ENCODE data around the gene PEAR1. TPM values are rescaled to one million over a fixed set of nuclear protein-coding genes. Genes with fewer than 3 reads are reported as not detected.

Gene PEAR1
- total RNA-seq, 1 experiment from 2014 or later, result 0.39 TPM

- no peaks in the 10 kb centered on the region for H3K4me1 Mint-ChIP-seq
- no peak overlapping the region for H3K4me3 Mint-ChIP-seq
- peak overlapping the region in 2 of 3 experiments; percentile 32 to 82; a peak in 4 of 7 replicates for H3K27ac Mint-ChIP-seq
- no peak overlapping the region for H3T11ph ChIP-seq (ENCODE audit: low read length)
- H3K56ac ChIP-seq (ENCODE audit: insufficient read length, low read depth, low read length), result no peak overlapping the region
- H2BK120ac ChIP-seq (ENCODE audit: low read depth, low read length, poor library complexity, severe bottlenecking), result no peak overlapping the region
- no peaks in the 10 kb centered on the region for H3K23me2 ChIP-seq (ENCODE audit: insufficient read length, low read depth, low read length, poor library complexity, severe bottlenecking)
- no peak overlapping the region for H4K5ac ChIP-seq (ENCODE audit: insufficient read length, low read depth, low read length)
- H2BK15ac ChIP-seq (ENCODE audit: low read depth, low read length), result no peak overlapping the region
- no peaks in the 10 kb centered on the region for H3K79me1 ChIP-seq (ENCODE audit: insufficient read depth, low read depth, low read length, poor library complexity, severe bottlenecking)
- no peak overlapping the region for H2BK20ac ChIP-seq (ENCODE audit: low read depth, low read length, poor library complexity, severe bottlenecking)
- no peak overlapping the region for H2BK12ac ChIP-seq (ENCODE audit: insufficient read length, low read depth, low read length)
- no peaks in the 10 kb centered on the region for H3K9me3 Mint-ChIP-seq
- no peaks in the 10 kb centered on the region for H3K9me3 ChIP-seq (ENCODE audit: control insufficient read depth, low read depth, low read length)
- no peaks in the 10 kb centered on the region for H3K27me3 ChIP-seq (ENCODE audit: insufficient read depth, low read length)
- H3K4me1 ChIP-seq (ENCODE audit: insufficient read depth, low read length), result no peaks in the 10 kb centered on the region
- peaks cover 12 to 85% (median 65%) of the 10 kb centered on the region in 3 experiments; a peak in 6 of 7 replicates for H3K36me3 Mint-ChIP-seq (ENCODE audit: insufficient read depth in 1 of 3, low read depth in 3 of 3)
- H3K18ac ChIP-seq (ENCODE audit: insufficient read length, low read depth, low read length), result no peak overlapping the region
- H3K9ac ChIP-seq (ENCODE audit: extremely low read depth, insufficient read length, low read length), result no peak overlapping the region
- no peak overlapping the region for H4K91ac ChIP-seq (ENCODE audit: insufficient read length, low read depth, low read length)
- DNase-seq, result no peak
- no peaks in the 10 kb centered on the region for H3K27me3 Mint-ChIP-seq (ENCODE audit: low read depth)
- no peak overlapping the region for H3K23ac ChIP-seq (ENCODE audit: insufficient read length, low read depth, low read length)
- H3K4me2 ChIP-seq (ENCODE audit: insufficient read depth, insufficient read length, low read length), result no peak overlapping the region
- H4K20me1 ChIP-seq (ENCODE audit: control insufficient read depth, insufficient read depth, insufficient read length), result no peaks in the 10 kb centered on the region
- H3K14ac ChIP-seq (ENCODE audit: insufficient read depth, low read length), result no peak overlapping the region
- no peak for TF ChIP-seq CTCF (conservative IDR thresholded peaks at IDR 0.05)
- H4K8ac ChIP-seq (replicated peaks; ENCODE audit: insufficient read length, low read depth, low read length), result no peak overlapping the region
- no peak overlapping the region for H3K27ac ChIP-seq (ENCODE audit: insufficient read length, low read depth, low read length)
- no peak overlapping the region for H2AK5ac ChIP-seq (ENCODE audit: insufficient read length, low read length)
- no peaks in the 10 kb centered on the region for H3K79me2 ChIP-seq (ENCODE audit: insufficient read depth, low read length)
- no peak overlapping the region for H3K4ac ChIP-seq (ENCODE audit: low read depth, low read length)
- WGBS (ENCODE audit: extremely low coverage, insufficient read length, low lambda C conversion rate), result no CpG with 5 or more reads among the region's 2 CpGs
- H2AFZ ChIP-seq (ENCODE audit: low read length), result no peak overlapping the region
- no peak overlapping the region for H2BK5ac ChIP-seq (ENCODE audit: insufficient read length, low read length)
Observed at GRCh38 chr1:156964441-156964840, 70.9 kb downstream of the PEAR1 start.

Small RNA genes lying within 50 kb of the gene (microRNA-seq; reads per million reads assigned to microRNA genes)
- gene MIR765 (ENCODE audit: borderline microRNAs expressed), result not detected

Other genes with a start within 250 kb of the PEAR1 start
- gene NES, start 216.3 kb upstream of the PEAR1 start, total RNA-seq (2021), result 167 and 168 TPM in 2 replicates
- 180 and 184 TPM in 2 replicates for gene CRABP2, start 188.1 kb upstream of the PEAR1 start, total RNA-seq (2021)
- 24.4 and 26.2 TPM in 2 replicates for gene METTL25B, start 165.2 kb upstream of the PEAR1 start, total RNA-seq (2021)
- 52.4 and 57.6 TPM in 2 replicates for gene ISG20L2, start 165.0 kb upstream of the PEAR1 start, total RNA-seq (2021)
- 27.3 and 29.0 TPM in 2 replicates for gene MRPL24, start 152.6 kb upstream of the PEAR1 start, total RNA-seq (2021)
- gene HDGF, start 142.0 kb upstream of the PEAR1 start, total RNA-seq (2021), result 308 and 310 TPM in 2 replicates
- gene PRCC, start 126.2 kb upstream of the PEAR1 start, total RNA-seq (2021), result 129 TPM in 2 replicates
- 2.0 and 2.5 TPM in 2 replicates for gene SH2D2A, start 76.9 kb upstream of the PEAR1 start, total RNA-seq (2021)
- not detected in 2 replicates for gene INSRR, start 34.6 kb upstream of the PEAR1 start, total RNA-seq (2021)
- gene NTRK1, start 32.9 kb upstream of the PEAR1 start, total RNA-seq (2021), result 0.13 and 0.24 TPM in 2 replicates
- not detected in 2 replicates for gene LRRC71, start 26.9 kb downstream of the PEAR1 start, total RNA-seq (2021)
- 38.1 and 41.1 TPM in 2 replicates for gene ARHGEF11, start 152.0 kb downstream of the PEAR1 start, total RNA-seq (2021)
- 0.75 and 0.96 TPM in 2 replicates for gene ETV3L, start 206.1 kb downstream of the PEAR1 start, total RNA-seq (2021)
- 36.3 and 36.4 TPM in 2 replicates for gene ETV3, start 244.7 kb downstream of the PEAR1 start, total RNA-seq (2021)